Measurements from ENCODE around the gene AGAP1. TPM values are rescaled to one million over a fixed set of nuclear protein-coding genes. Genes with fewer than 3 reads are reported as not detected.

Gene AGAP1
- total RNA-seq, 1 donor from 2014 or later: 47.2 TPM

GRCh38 chr2:235556901-235557300 is 63.1 kb downstream of the AGAP1 start:
- Mint-ChIP-seq H3K27me3 (no peaks in the 10 kb centered on the region), H3K36me3 (ENCODE audit: insufficient read depth) (no peaks in the 10 kb centered on the region), H3K9me3 (ENCODE audit: low read depth) (no peaks in the 10 kb centered on the region), H3K4me3 (ENCODE audit: low read depth) (no peak overlapping the region), H3K4me1 (ENCODE audit: low read depth) (peaks cover 17% of the 10 kb centered on the region), H3K27ac (peak overlapping the region; percentile 76)
- DNase-seq (ENCODE audit: low spot score, unreplicated experiment): no peak
- TF ChIP-seq CTCF (IDR thresholded peaks at IDR 0.05; ENCODE audit: unreplicated experiment): no peak

- H3K27me3 Mint-ChIP-seq: no peaks in the 10 kb centered on the region
- no peak overlapping the region for H3K4me3 Mint-ChIP-seq (ENCODE audit: low read depth)
- no peak for TF ChIP-seq CTCF (IDR thresholded peaks at IDR 0.05; ENCODE audit: unreplicated experiment)
- H3K36me3 Mint-ChIP-seq (ENCODE audit: insufficient read depth): no peaks in the 10 kb centered on the region
- no peaks in the 10 kb centered on the region for H3K9me3 Mint-ChIP-seq (ENCODE audit: low read depth)
- H3K27ac Mint-ChIP-seq: peak overlapping the region; percentile 47
- DNase-seq (ENCODE audit: low spot score, unreplicated experiment): no peak
- peaks cover 15% of the 10 kb centered on the region for H3K4me1 Mint-ChIP-seq (ENCODE audit: low read depth)
Measured at GRCh38 chr2:235557903-235558302, 64.1 kb downstream of the AGAP1 start.

- H3K4me3 Mint-ChIP-seq (ENCODE audit: low read depth): no peak overlapping the region
- TF ChIP-seq CTCF (IDR thresholded peaks at IDR 0.05; ENCODE audit: unreplicated experiment): no peak
Measured at GRCh38 chr2:235558572-235558971, 64.7 kb downstream of the AGAP1 start.

GRCh38 chr2:235560345-235560744 is 66.5 kb downstream of the AGAP1 start:
- Mint-ChIP-seq H3K27me3 (no peaks in the 10 kb centered on the region), H3K27ac (no peak overlapping the region), H3K4me3 (ENCODE audit: low read depth) (no peak overlapping the region), H3K9me3 (ENCODE audit: low read depth) (no peaks in the 10 kb centered on the region), H3K4me1 (ENCODE audit: low read depth) (peaks cover 16% of the 10 kb centered on the region), H3K36me3 (ENCODE audit: insufficient read depth) (no peaks in the 10 kb centered on the region)
- no peak for TF ChIP-seq CTCF (IDR thresholded peaks at IDR 0.05; ENCODE audit: unreplicated experiment)
- DNase-seq (ENCODE audit: low spot score, unreplicated experiment): no peak

More at GRCh38 chr2:235558572-235558971, 64.7 kb downstream of the AGAP1 start:
- no peaks in the 10 kb centered on the region for H3K27me3 Mint-ChIP-seq
- no peaks in the 10 kb centered on the region for H3K9me3 Mint-ChIP-seq (ENCODE audit: low read depth)
- H3K27ac Mint-ChIP-seq: no peak overlapping the region
- H3K36me3 Mint-ChIP-seq (ENCODE audit: insufficient read depth): no peaks in the 10 kb centered on the region
- no peak for DNase-seq (ENCODE audit: low spot score, unreplicated experiment)
- peaks cover 15% of the 10 kb centered on the region for H3K4me1 Mint-ChIP-seq (ENCODE audit: low read depth)

GRCh38 chr2:235561450-235561849 is 67.6 kb downstream of the AGAP1 start:
- no peak for TF ChIP-seq CTCF (IDR thresholded peaks at IDR 0.05; ENCODE audit: unreplicated experiment)
- H3K9me3 Mint-ChIP-seq (ENCODE audit: low read depth): no peaks in the 10 kb centered on the region
- H3K4me3 Mint-ChIP-seq (ENCODE audit: low read depth): no peak overlapping the region
- DNase-seq (ENCODE audit: low spot score, unreplicated experiment): no peak
- H3K36me3 Mint-ChIP-seq (ENCODE audit: insufficient read depth): no peaks in the 10 kb centered on the region
- no peaks in the 10 kb centered on the region for H3K27me3 Mint-ChIP-seq
- H3K27ac Mint-ChIP-seq: peak overlapping the region; percentile 44
- peaks cover 13% of the 10 kb centered on the region for H3K4me1 Mint-ChIP-seq (ENCODE audit: low read depth)

All from progenitor cell of endocrine pancreas (in vitro differentiated cells).